ENCODE results near the gene CYP11A1. TPM values are rescaled to one million over a fixed set of nuclear protein-coding genes. Genes with fewer than 3 reads are reported as not detected.
"Not testable (repeated sequence)": the region's sequence is repeated elsewhere in the genome, so short reads cannot be mapped to it uniquely, and the experiment has no call there.

The CYP11A1 gene
- total RNA-seq, 2 experiments from 2014 or later = not detected

- DNase-seq; H3K4me1 Mint-ChIP-seq (ENCODE audit: low read depth); POLR2A ChIA-PET; H3K36me3 Mint-ChIP-seq (ENCODE audit: low read depth); H3K4me3 Mint-ChIP-seq; ATAC-seq; CTCF ChIA-PET; H3K9me3 Mint-ChIP-seq (ENCODE audit: insufficient read depth); H3K27ac Mint-ChIP-seq: not testable (repeated sequence)
- H3K27me3 Mint-ChIP-seq (ENCODE audit: low read depth) = peaks cover 23% of the 10 kb centered on the region
Observed at GRCh38 chr15:74353992-74354391, 13.5 kb downstream of the CYP11A1 start.

DNA sequence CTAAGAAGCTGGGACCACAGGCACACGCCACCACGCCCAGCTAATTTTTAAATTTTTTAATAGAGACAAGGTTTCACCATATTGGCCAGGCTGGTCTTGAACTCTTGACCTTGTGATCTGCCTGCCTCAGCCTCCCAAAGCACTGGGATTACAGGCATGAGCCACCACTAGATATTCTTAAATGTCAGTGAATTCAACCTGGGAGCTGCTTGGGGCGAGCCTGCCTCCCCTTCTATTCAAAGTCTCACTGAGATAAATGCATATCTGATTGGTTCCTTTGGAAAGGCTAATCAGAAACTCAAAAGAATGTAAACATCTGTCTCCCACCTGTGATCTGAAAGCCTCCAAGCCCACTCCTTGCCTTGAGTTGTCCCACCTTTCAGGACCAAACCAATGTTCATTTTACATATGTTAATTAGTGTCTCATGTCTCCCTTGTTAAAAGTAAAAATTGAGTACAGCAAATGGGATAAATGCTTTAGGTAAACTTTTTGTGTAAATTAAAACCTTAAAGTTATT, 15.0 kb downstream of the CYP11A1 start:
- DNase-seq = no peak
- no peak overlapping the region for H3K4me3 Mint-ChIP-seq
- H3K27ac Mint-ChIP-seq = no peak overlapping the region

GRCh38 chr15:74351670-74352069, 15.8 kb downstream of the CYP11A1 start:
- Mint-ChIP-seq H3K4me1 (ENCODE audit: low read depth) (no peaks in the 10 kb centered on the region), H3K27me3 (ENCODE audit: low read depth) (peaks cover 25% of the 10 kb centered on the region), H3K27ac (no peak overlapping the region), H3K36me3 (ENCODE audit: low read depth) (peaks cover 4% of the 10 kb centered on the region), H3K9me3 (ENCODE audit: insufficient read depth) (no peaks in the 10 kb centered on the region), H3K4me3 (no peak overlapping the region)
- no peak for DNase-seq
- no peak for ATAC-seq
- ChIA-PET CTCF (no interaction called here), POLR2A (no interaction called here)

More for the DNA sequence above, 15.0 kb downstream of the CYP11A1 start:
- ATAC-seq = no peak
- POLR2A ChIA-PET = no interaction called here
- H3K4me1 Mint-ChIP-seq (ENCODE audit: low read depth) = no peaks in the 10 kb centered on the region
- peaks cover 4% of the 10 kb centered on the region for H3K36me3 Mint-ChIP-seq (ENCODE audit: low read depth)
- peaks cover 25% of the 10 kb centered on the region for H3K27me3 Mint-ChIP-seq (ENCODE audit: low read depth)
- CTCF ChIA-PET = no interaction called here
- H3K9me3 Mint-ChIP-seq (ENCODE audit: insufficient read depth) = no peaks in the 10 kb centered on the region

GRCh38 chr15:74350295-74351275, 16.9 kb downstream of the CYP11A1 start:
- H3K4me1 Mint-ChIP-seq (ENCODE audit: low read depth) = peaks cover under 1% of the 10 kb centered on the region
- no peak overlapping the region for H3K4me3 Mint-ChIP-seq
- H3K27me3 Mint-ChIP-seq (ENCODE audit: low read depth) = peaks cover 22% of the 10 kb centered on the region
- ATAC-seq (no peak), DNase-seq (no peak)
- H3K9me3 Mint-ChIP-seq (ENCODE audit: insufficient read depth) = no peaks in the 10 kb centered on the region
- POLR2A ChIA-PET = no interaction called here
- peaks cover 4% of the 10 kb centered on the region for H3K36me3 Mint-ChIP-seq (ENCODE audit: low read depth)
- no peak overlapping the region for H3K27ac Mint-ChIP-seq
- CTCF ChIA-PET = interaction anchor here (0.8 to 1.0 kb wide), 2 partner anchors 13 to 84 kb away, joined by 3 read pairs; partner anchors contain the start of gene SEMA7A

DNA sequence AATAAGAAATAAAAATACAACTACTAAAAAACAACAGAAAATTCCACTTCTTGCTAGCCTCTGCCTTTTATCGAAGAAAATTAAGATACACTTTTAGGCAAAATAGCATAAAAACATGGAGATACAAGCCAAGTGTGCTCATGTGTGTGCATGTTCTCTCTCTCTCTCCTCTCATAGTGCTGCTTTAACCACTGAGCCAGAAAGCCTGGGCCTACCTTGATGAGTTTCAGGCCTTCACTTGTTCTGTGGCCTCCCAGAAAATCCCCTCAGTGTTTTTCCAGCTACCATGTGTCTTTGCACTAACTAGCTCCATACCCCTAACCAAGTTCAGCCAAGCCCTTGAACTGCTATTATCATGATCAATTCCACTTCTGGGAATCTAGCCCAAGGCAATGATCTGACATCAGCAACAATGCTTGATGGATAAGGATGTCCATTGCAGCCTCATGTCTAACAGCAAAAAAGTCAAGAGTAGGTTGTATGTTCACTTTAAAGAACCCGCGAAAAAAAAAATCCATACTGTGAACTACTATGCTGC, 18.1 kb downstream of the CYP11A1 start:
- ATAC-seq = no peak
- Mint-ChIP-seq H3K4me3 (no peak overlapping the region), H3K27me3 (ENCODE audit: low read depth) (peaks cover 11% of the 10 kb centered on the region), H3K4me1 (ENCODE audit: low read depth) (peaks cover 4% of the 10 kb centered on the region), H3K27ac (no peak overlapping the region), H3K36me3 (ENCODE audit: low read depth) (peaks cover under 1% of the 10 kb centered on the region), H3K9me3 (ENCODE audit: insufficient read depth) (no peaks in the 10 kb centered on the region)
- CTCF ChIA-PET = no interaction called here
- POLR2A ChIA-PET = no interaction called here
- no peak for DNase-seq

- DNase-seq (no peak), ATAC-seq (no peak)
- Mint-ChIP-seq H3K4me3 (no peak overlapping the region), H3K4me1 (ENCODE audit: low read depth) (peaks cover 4% of the 10 kb centered on the region), H3K36me3 (ENCODE audit: low read depth) (no peaks in the 10 kb centered on the region), H3K27ac (no peak overlapping the region), H3K9me3 (ENCODE audit: insufficient read depth) (no peaks in the 10 kb centered on the region), H3K27me3 (ENCODE audit: low read depth) (peaks cover 9% of the 10 kb centered on the region)
- CTCF ChIA-PET = interaction anchor here (0.8 kb wide), 1 partner anchor 34 kb away, joined by 3 read pairs; no protein-coding TSS in a partner anchor
- POLR2A ChIA-PET = no interaction called here
Observed at GRCh38 chr15:74347757-74348250, 19.6 kb downstream of the CYP11A1 start.

GRCh38 chr15:74345051-74345450, 22.4 kb downstream of the CYP11A1 start:
- H3K4me3 Mint-ChIP-seq = no peak overlapping the region
- no peaks in the 10 kb centered on the region for H3K36me3 Mint-ChIP-seq (ENCODE audit: low read depth)
- CTCF ChIA-PET = no interaction called here
- DNase-seq (no peak), ATAC-seq (no peak)
- POLR2A ChIA-PET = no interaction called here
- H3K27me3 Mint-ChIP-seq (ENCODE audit: low read depth) = peaks cover 10% of the 10 kb centered on the region
- peaks cover 4% of the 10 kb centered on the region for H3K4me1 Mint-ChIP-seq (ENCODE audit: low read depth)
- no peak overlapping the region for H3K27ac Mint-ChIP-seq
- no peaks in the 10 kb centered on the region for H3K9me3 Mint-ChIP-seq (ENCODE audit: insufficient read depth)

DNA sequence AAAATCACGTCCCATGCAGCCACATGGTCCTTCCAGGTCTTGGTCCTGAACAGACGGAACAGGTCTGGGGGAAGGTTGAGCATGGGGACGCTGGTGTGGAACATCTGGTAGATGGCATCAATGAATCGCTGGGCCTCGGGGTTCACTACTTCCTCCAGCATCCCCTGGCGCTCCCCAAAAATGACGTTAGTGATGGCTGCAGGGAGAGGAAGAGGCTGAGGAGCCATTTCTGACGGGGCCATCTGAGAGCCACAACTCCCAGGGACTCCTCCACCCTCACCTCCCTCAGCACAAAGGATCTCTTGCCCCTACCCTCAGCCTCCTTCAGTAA, 23.7 kb downstream of the CYP11A1 start:
- DNase-seq (no peak), ATAC-seq (no peak)
- POLR2A ChIA-PET = no interaction called here
- CTCF ChIA-PET = no interaction called here
- Mint-ChIP-seq H3K4me1 (ENCODE audit: low read depth) (peaks cover 4% of the 10 kb centered on the region), H3K4me3 (no peak overlapping the region), H3K27ac (no peak overlapping the region), H3K27me3 (ENCODE audit: low read depth) (peaks cover 5% of the 10 kb centered on the region), H3K9me3 (ENCODE audit: insufficient read depth) (no peaks in the 10 kb centered on the region), H3K36me3 (ENCODE audit: low read depth) (no peaks in the 10 kb centered on the region)

DNA sequence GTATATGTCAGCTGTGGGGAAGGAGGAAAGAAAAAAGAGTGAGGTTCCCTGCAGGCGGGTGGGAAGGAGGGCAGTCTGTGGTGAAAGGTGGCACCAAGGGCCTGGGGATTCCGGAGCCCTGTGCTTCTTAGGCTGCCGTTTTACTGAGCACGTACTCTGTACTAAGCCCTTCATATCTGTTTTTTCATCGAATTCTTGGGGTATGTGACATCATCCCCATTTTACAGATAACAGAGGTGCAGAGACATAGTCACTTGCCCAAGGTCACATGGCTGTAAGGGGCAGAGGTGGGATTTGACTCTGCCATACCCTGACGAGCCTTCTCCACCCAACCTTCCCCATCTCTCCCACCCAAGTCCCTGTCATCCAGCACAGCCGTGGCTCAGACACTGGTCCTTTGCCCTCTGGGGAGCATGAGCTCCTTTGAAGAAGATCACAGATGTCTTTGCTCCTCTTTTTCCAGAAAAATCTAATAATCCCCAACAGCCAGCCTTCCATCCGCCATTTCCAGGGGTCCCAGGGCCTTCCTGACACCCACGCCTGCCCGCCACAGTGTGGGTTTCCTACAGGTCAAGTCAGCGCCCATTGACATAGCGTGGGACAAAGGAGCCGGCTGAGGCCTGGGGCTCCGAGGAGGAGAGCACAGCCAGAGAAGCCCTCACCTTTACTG, 24.2 kb downstream of the CYP11A1 start:
- DNase-seq (no peak), ATAC-seq (no peak)
- ChIA-PET CTCF (no interaction called here), POLR2A (no interaction called here)
- Mint-ChIP-seq H3K4me1 (ENCODE audit: low read depth) (peaks cover 4% of the 10 kb centered on the region), H3K9me3 (ENCODE audit: insufficient read depth) (no peaks in the 10 kb centered on the region), H3K27me3 (ENCODE audit: low read depth) (peaks cover 5% of the 10 kb centered on the region), H3K36me3 (ENCODE audit: low read depth) (no peaks in the 10 kb centered on the region), H3K27ac (no peak overlapping the region), H3K4me3 (no peak overlapping the region)

DNA sequence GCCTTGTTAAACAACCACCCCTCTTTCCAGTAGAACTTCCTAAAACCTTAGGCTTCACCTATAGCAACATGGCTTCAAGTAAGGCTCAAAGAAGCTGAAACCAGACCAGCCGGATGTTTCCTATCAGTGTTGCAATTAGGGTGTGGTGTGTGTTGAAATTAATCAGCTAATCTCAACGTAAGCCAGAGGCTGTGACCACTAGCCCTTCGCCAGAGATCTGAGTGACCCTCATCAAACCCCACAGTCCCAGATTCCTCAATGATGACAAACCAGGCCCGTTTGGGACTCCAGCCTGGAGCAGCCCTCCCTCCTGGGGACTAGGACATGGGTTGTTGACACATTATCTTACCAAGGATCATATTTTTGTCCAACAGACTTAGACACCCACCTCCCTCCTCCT, 27.3 kb downstream of the CYP11A1 start:
- Mint-ChIP-seq H3K36me3 (ENCODE audit: low read depth) (no peaks in the 10 kb centered on the region), H3K9me3 (ENCODE audit: insufficient read depth) (no peaks in the 10 kb centered on the region), H3K27ac (no peak overlapping the region), H3K4me1 (ENCODE audit: low read depth) (no peaks in the 10 kb centered on the region), H3K27me3 (ENCODE audit: low read depth) (peaks cover 5% of the 10 kb centered on the region), H3K4me3 (no peak overlapping the region)
- ATAC-seq (no peak), DNase-seq (no peak)
- ChIA-PET CTCF (no interaction called here), POLR2A (no interaction called here)

DNA sequence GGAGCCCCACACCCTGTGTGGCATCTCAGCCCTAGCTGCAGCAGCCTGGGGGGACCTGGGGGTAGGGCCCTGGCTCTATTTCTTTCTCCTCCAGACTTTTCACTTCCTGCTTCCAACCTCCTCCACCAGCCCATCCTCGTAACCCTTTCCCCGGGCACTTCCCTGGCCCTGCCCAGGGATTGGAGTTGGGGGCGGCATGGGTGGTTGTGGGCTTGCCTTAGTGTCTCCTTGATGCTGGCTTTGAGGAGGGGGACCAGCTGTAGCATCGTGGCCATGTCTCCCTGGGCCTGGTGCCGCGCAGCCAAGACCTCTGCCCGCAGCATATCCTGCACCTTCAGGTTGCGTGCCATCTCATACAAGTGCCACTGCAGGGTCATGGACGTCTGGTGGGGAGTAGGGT, 28.1 kb downstream of the CYP11A1 start:
- Mint-ChIP-seq H3K9me3 (ENCODE audit: insufficient read depth) (no peaks in the 10 kb centered on the region), H3K36me3 (ENCODE audit: low read depth) (no peaks in the 10 kb centered on the region), H3K27ac (no peak overlapping the region), H3K4me1 (ENCODE audit: low read depth) (no peaks in the 10 kb centered on the region), H3K4me3 (no peak overlapping the region), H3K27me3 (ENCODE audit: low read depth) (peaks cover 5% of the 10 kb centered on the region)
- POLR2A ChIA-PET = no interaction called here
- no peak for ATAC-seq
- DNase-seq = no peak
- CTCF ChIA-PET = no interaction called here

GRCh38 chr15:74338676-74339075, 28.8 kb downstream of the CYP11A1 start:
- Mint-ChIP-seq H3K27ac (no peak overlapping the region), H3K36me3 (ENCODE audit: low read depth) (no peaks in the 10 kb centered on the region), H3K4me1 (ENCODE audit: low read depth) (no peaks in the 10 kb centered on the region), H3K27me3 (ENCODE audit: low read depth) (peaks cover 5% of the 10 kb centered on the region), H3K4me3 (no peak overlapping the region), H3K9me3 (ENCODE audit: insufficient read depth) (no peaks in the 10 kb centered on the region)
- POLR2A ChIA-PET = no interaction called here
- DNase-seq = no peak
- CTCF ChIA-PET = no interaction called here
- no peak for ATAC-seq
